WERI-Rb-1 (cell line): ENCODE measurements around the gene SPINK2.

Source experiments
- DNase-seq: peaks from one replicate; pipeline ENCODE4 v3.0.0-alpha.2; 2020
- H3K27ac ChIP-seq: fragments of 250-450 bp; sonication (Bioruptor Pico); 2 replicates; pipeline ENCODE4 v1.5.1; 2020; ENCODE audit warnings: mild to moderate bottlenecking, moderate library complexity
- H3K27me3 ChIP-seq: fragments of 250-450 bp; sonication (Bioruptor Pico); 2 replicates; pipeline ENCODE4 v1.5.1; 2021; ENCODE audit warnings: mild to moderate bottlenecking, low read depth, moderate library complexity; ENCODE audit not compliant: insufficient read depth, severe bottlenecking
- H3K36me3 ChIP-seq: fragments of 250-450 bp; sonication (Bioruptor Pico); 2 replicates; pipeline ENCODE4 v1.5.1; 2020; ENCODE audit warnings: mild to moderate bottlenecking, moderate library complexity
- H3K4me3 ChIP-seq: 2 replicates; pipeline ENCODE4 v1.5.1; 2011; ENCODE audit warnings: low read depth, mild to moderate bottlenecking, control low read depth, low read length
- H3K9me3 ChIP-seq: fragments of 250-450 bp; sonication (Bioruptor Pico); 2 replicates; pipeline ENCODE4 v1.5.1; 2021; ENCODE audit warnings: mild to moderate bottlenecking, moderate library complexity; ENCODE audit not compliant: severe bottlenecking
- TF ChIP-seq, protein P1 (sequence below): IDR thresholded peaks from 2 replicates; pipeline ENCODE4 v1.5.1; 2011; ENCODE audit warnings: low read depth, mild to moderate bottlenecking, control low read depth, inconsistent platforms, low read length

Gene SPINK2

DNA sequence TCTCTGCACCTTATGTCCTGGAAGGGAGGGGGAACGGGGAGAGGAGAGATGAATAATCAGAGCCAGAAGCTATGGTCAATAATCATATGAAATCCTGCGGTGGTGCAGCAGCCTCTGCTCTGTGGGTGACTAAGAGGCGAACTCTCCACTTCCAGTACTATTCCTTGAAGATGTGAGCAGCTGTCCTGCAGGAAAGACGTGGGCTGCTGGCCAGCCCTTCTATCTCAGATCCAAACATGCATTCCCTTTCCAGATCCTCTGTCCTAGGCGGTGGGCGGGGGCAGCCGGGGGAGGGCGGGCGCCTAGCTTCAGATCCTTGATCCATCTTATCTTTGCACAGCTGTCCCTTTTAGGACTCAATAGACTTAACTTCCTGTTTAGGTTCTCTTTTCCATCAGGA, 34.5 kb downstream of the SPINK2 start:
- DNase-seq: peak; percentile 86
- Histone ChIP-seq H3K27ac (peak overlapping the region; percentile 90), H3K9me3 (no peaks in the 10 kb centered on the region), H3K4me3 (peak overlapping the region; percentile 19), H3K27me3 (no peaks in the 10 kb centered on the region), H3K36me3 (no peaks in the 10 kb centered on the region)
- TF ChIP-seq, protein P1, sequence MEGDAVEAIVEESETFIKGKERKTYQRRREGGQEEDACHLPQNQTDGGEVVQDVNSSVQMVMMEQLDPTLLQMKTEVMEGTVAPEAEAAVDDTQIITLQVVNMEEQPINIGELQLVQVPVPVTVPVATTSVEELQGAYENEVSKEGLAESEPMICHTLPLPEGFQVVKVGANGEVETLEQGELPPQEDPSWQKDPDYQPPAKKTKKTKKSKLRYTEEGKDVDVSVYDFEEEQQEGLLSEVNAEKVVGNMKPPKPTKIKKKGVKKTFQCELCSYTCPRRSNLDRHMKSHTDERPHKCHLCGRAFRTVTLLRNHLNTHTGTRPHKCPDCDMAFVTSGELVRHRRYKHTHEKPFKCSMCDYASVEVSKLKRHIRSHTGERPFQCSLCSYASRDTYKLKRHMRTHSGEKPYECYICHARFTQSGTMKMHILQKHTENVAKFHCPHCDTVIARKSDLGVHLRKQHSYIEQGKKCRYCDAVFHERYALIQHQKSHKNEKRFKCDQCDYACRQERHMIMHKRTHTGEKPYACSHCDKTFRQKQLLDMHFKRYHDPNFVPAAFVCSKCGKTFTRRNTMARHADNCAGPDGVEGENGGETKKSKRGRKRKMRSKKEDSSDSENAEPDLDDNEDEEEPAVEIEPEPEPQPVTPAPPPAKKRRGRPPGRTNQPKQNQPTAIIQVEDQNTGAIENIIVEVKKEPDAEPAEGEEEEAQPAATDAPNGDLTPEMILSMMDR: no peak

DNA sequence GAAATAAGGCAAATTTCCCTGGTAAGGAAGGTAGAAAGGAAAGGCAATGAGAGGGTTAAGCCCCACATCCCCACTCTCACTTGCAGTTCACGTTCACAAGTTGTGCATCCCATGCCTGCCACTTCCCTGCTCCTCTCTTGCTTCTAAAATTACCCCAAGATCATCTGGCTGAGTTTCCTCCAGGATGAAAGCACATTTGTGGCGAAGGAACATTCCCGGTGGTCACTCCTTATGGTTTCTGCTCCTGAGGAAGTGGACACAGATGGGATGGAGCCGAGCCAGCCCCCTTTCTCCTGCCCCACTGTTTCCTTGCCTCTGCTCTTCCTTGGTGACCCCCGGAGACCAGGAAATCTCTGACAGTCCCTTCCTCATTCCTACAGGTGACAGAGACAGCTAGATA, 37.5 kb downstream of the SPINK2 start:
- Histone ChIP-seq H3K36me3 (no peaks in the 10 kb centered on the region), H3K9me3 (no peaks in the 10 kb centered on the region), H3K27ac (no peak overlapping the region), H3K27me3 (no peaks in the 10 kb centered on the region), H3K4me3 (no peak overlapping the region)
- TF ChIP-seq, protein P1: no peak
- DNase-seq: no peak

DNA sequence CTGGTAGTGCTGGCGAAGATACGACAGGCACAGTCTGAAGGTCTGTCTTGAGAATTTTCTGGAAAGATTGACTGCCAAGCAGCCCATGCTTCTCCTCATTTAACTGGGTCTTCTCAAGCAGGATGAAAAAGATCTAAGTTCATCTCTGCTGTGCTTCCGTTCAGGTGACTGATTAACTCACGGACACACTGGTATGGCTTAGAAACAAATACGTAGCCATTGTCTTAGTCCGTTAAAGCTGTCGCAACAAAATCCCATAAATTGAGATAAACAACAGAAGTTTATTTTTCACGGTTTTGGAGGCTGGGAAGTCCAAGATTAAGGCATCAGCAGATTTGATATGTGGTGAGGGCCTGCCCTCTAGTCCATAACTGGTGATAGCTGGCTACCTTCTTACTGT, 39.5 kb downstream of the SPINK2 start:
- no peaks in the 10 kb centered on the region for H3K9me3 ChIP-seq
- no peak for DNase-seq
- no peaks in the 10 kb centered on the region for H3K36me3 ChIP-seq
- no peaks in the 10 kb centered on the region for H3K27me3 ChIP-seq
- no peak overlapping the region for H3K27ac ChIP-seq
- no peak overlapping the region for H3K4me3 ChIP-seq
- TF ChIP-seq, protein P1: no peak

DNA sequence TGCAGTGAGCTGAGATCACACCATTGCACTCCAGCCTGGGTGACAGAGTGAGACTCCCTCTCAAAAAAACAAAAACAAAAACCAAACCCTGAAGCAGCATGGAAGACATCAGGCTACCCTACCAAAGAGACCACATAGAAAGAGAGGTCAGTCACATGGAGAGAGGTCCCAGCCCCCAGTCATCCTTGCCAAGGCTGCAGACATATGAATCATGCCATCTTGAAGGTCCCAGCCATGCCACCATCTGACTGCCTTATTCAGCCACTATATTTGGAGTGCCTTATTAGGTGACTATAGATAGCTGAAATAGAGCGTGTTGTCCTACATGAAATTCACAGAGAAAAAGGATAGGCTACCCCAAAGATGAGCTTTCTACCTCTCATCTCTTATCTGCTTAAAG, 48.2 kb downstream of the SPINK2 start:
- no peak for DNase-seq
- Histone ChIP-seq H3K9me3 (no peaks in the 10 kb centered on the region), H3K27me3 (no peaks in the 10 kb centered on the region), H3K4me3 (no peak overlapping the region), H3K36me3 (no peaks in the 10 kb centered on the region), H3K27ac (no peak overlapping the region)
- TF ChIP-seq, protein P1: no peak

DNA sequence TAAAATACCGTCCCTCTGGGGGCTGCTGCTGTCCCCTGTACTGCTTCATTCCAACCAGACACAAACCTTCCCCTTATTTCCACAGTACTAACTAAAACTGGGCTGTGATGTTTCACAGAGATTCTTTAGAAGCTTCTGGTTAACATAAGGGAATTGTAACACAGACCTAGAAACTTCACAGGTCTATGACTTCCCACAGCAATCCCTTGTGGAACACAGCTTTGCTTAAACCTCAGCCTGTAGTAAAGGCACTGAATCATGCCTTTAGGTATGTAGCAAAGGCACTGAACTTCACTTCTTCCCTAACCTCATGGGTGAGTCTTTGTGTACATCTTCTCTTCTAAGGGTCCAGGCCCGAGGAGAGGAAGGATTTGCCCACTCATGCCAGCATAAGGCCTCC, 49.4 kb downstream of the SPINK2 start:
- H3K36me3 ChIP-seq: no peaks in the 10 kb centered on the region
- no peak for DNase-seq
- no peak overlapping the region for H3K27ac ChIP-seq
- no peaks in the 10 kb centered on the region for H3K9me3 ChIP-seq
- no peaks in the 10 kb centered on the region for H3K27me3 ChIP-seq
- TF ChIP-seq, protein P1: no peak
- H3K4me3 ChIP-seq: no peak overlapping the region

DNA sequence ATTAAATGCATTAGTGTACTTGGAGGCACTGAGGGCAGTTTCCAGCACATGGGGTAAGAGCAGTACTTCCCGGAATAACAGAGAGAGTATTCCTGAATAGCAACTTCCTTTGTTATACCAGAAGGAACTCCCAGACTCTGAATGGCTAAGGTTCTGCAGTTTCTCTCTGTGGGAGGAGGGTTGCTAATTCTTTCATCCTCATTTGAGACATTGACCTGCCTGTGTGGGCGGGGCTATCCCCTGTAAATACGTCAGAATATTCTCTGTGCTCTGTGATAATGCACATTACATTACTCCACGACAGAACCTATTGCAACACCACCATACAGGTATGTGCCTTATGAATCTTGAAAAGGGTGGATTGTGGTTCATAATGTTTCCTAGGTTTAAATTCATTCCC, 52.7 kb downstream of the SPINK2 start:
- DNase-seq: no peak

More for the DNA sequence above, 52.7 kb downstream of the SPINK2 start:
- TF ChIP-seq, protein P1: no peak
- no peaks in the 10 kb centered on the region for H3K9me3 ChIP-seq
- H3K27me3 ChIP-seq: no peaks in the 10 kb centered on the region
- H3K4me3 ChIP-seq: no peak overlapping the region
- no peak overlapping the region for H3K27ac ChIP-seq
- H3K36me3 ChIP-seq: no peaks in the 10 kb centered on the region
